HG03439 (cell line): ENCODE measurements around the gene P2RY13.

Source experiments
- ATAC-seq: cut with Tn5 transposase; IDR thresholded peaks from one replicate; pipeline ENCODE4 v1.9.1; 2021; ENCODE audit warnings: mild to moderate bottlenecking, moderate library complexity; ENCODE audit not compliant: unreplicated experiment

The P2RY13 gene

DNA sequence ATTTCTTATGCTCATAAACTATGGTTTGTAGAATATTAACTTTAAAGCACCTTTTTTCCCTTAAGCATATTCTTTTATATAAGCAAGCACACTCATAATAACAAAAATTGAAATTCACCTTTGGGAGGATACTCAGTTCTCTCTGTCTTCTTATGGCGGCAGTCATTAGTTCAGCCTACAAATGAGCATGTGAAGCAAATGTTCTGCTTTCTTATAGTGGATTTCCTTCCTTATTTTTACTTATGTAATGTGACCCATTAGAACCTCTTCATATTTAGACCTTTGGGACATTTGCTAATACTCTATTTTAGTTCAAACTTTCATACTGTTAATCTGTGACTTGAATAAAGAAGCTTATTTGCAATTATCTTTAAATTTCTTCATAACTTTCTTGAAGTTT is at the start of gene P2RY13:
Gene P2RY13 (minus strand): TSS at position 187 of the 400 bp plus-strand sequence. CDS start 21 bp downstream, at position 166.
- ATAC-seq = no peak

DNA sequence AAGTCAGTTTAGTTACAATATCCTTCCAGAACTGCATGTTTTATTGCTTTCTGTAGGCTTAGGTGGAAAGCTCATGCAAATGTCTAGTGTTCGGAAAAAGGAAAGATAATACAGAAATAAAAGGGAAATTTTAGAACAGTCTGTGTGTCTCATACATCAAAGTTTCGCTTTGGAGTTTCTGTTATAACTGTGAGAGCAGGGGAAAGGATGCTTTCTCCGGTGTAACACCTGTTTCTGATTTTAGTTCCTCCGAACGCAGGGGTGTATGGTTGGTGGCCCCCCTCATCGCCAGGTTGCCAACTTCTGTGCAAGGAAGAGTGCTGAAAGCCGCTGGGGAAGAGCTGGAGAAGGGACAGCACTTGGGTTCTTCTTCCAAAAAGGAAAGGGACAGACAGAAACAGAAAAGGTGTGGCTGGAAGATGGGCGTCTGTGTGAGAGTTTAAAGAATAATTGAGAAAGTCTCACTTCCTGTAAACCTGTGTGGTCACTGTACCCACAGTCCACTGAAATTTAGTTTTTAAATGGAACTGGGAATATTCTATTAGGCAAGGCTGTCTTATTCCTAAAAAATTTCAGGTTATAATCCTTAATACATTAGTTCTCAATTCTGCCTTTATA is 48.5 kb upstream of the P2RY13 start:
- peak; percentile 40 for ATAC-seq

DNA sequence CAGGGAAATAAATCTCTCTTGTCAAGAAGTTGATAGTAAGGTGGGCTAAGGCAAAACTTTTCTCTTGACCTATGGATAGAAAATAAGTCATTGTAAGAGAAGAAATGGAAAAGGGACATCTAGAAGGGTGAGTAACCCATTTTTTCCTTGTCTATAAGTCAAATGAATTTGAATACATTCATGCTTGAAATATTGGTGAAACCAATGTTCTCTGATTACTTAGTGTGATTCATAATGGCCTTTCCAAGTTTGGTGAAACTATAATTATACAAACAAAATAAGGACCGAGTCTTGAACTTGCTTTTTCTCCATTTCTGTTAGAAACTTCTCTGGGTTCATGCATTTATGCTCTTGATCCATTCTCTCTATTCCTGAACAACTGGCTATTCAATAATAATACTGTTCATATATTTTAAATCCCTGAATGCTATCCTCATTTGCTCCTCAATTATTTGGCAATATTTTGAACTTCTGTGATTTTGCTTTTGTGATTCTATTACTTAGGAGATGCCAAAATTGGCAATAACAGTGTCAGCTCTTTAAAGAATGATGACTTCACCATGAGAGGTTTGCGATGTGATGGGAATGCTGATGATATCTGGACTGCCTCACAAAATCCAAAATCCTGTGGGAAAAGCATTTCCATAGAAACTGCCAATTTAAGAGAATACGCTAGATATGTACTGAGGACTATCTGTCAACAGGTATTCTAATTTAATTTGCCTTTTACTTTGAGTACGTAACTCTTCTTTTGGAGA is 42.9 kb upstream of the P2RY13 start:
- ATAC-seq = no peak

DNA sequence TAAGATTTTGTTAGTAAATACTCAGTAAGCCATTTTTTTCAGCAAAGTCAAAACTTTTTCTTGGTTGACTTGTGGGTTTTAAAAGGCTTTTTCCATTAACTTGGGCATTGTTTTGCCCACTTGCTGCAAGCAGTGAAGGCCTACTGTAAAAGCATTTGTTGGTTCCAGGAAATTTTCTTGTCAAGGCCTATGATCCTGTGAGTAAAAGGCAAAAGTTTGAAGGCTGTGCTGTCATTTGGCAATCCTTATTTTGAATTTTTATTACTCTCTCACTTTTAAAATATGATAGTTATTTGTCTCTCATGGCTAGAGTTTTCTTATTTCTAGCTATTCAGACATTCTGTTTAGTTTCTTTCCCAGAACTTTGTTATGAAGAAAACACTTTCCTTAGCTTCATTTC is 42.2 kb upstream of the P2RY13 start:
- no peak for ATAC-seq

DNA sequence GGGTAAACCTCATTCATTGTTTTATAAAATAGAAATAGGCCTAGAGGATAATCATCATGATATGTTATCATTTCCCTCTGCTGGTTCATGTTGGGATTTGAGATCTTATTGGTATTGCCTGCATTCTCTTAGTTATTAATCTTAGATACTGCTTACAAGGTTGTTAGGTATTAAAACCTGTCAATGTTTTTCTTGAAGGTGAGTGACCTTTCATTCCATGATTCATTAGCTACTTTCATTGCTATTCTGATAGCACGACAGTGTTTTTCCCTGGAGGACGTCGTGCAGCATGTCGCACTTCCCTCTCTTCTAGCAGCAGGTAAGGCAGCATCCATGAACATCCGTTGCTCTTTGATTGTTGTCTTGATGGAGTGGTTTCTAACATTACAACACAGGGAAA is 38.1 kb upstream of the P2RY13 start:
- no peak for ATAC-seq

DNA sequence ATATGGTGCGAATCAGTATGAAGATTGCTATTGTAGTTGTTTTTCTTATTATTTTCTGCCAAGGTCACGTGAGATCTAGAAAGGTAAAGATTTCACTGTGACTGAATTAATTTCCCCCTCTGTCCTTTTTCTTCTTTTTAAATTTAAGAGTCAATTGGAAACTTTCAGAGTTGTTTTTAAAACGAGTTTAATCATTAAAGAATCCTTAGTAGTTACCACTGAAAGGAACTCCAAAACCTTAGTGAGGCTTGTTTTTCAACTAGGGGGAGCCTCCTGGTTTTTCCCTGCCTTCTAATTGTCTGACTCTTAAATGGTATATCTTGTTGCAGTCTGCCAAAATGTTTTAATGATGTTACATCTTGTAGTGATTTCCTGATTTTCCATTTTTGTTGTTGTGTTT is 37.6 kb upstream of the P2RY13 start:
- ATAC-seq = no peak

DNA sequence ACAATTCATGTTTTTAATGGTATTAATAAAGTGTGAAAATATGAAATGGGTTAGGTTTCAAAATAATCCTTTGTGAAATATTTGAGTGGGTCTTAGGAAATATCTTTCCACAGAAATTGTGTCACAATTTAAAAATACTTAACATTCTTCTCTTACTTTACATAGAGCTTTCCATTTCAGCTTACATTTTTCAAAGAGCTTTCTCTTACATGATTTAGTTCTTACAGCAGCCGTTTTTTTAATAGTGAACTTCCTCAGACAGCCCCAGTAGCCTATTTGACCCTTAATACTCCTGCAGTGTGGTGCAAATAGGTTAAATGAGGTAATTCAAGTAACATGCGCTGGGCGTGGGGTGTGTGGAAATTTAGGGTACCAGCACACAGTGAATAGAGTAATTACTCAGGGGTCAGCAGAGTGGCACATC is 33.4 kb upstream of the P2RY13 start:
- ATAC-seq = no peak

DNA sequence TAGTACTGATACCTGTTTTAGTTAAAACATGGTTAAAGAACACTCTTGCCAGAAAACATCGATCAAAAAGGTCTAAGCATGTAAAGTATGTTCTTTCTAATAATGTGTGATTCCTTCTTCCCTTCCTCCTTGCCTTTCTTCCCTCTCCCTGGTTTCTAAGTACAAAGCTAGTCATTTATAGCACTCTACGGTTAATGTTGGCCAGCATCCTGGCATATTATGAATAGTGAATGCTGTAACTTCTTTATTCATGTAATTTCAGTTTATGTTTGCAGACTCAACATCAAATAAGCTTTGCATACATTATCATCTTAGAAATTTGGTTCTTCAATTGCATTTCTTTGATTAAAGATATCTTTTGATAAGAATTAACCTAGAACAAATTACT is 28.1 kb upstream of the P2RY13 start:
- ATAC-seq = no peak

DNA sequence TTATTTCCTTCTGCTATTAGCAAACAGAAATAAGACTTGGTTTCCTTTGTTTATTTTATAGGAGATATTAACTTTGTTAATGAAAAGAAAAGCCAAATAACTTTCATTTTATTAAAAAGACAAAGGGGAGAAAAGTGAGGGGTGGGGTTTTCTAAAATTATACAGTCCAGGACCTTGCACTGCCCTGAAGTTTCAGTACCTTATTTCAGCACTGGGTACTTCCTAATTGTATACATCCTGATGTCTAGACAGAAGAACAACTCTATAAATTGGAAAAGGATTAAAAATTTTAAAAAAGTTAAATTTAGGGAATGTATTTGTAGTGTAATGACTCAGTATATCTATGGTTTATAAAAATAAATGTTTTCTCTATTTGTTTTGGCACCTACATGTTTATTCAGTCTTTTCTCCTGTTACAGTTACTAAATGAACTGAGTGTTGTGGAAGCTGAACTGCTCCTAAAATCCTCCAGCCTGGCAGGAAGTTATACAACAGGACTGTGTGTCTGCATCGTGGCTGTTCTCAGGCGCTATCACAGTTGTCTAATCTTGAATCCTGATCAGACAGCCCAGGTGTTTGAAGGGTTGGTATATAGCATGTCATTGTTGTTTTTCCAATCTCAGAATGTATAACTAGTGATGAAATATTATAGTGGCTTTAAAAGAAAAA is 27.6 kb upstream of the P2RY13 start:
- ATAC-seq = no peak

DNA sequence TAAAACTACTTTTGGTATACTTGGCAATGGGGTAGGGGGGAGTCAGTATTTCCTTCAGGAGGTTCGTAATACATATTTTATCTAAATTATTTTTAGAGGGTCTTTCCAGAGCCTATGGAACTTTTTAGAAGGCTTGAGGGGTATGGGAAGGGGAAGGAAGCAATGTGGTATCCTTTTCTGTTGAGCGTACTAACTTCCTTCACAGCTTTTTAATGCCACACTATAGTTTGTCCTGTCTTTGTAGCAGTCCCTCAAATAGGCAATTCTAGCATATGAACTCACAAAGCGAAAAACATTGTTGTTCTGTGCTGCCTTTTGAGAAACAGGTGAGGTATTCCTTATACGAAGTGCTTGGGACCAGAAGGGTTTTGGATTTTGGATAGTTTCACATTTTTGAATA is 22.3 kb upstream of the P2RY13 start:
- ATAC-seq = no peak

DNA sequence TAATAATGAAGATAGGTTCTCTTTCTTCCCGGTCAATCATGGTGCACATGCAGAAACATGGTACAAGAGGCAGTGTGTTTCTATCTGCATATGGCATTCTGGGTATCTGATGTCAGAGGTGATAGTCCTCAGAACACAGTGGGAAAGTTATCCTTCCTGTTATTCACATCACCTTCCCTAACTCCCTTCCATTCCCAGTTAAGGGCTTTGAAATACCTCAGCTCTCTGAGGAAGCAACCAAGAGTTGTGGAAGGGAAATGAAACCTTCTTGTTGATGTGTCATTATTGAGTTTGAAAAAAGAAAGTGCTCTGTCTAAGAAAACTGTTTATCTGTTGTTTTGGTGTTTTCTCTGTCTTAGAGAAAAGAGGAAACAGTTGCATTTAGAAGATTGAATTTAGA is 21.9 kb upstream of the P2RY13 start:
- ATAC-seq = no peak

DNA sequence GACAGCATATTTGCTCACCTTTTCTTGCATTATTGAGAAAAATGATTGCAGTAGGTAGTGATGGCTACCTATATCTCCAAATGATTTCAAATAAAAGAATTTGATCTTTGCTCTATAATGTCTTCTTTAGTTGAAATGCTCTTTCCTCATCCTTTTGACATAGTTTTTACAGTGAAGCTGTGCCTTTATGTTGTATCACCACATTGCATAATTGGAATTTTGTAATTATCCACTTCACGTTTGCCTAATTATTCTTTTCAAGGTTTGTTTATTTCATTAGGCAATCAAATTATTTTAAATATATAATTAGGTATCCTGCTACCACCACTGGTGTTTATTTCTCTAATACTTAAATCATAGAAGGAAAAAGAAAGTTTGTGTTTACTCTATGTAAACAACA is 21.3 kb upstream of the P2RY13 start:
- ATAC-seq = no peak

DNA sequence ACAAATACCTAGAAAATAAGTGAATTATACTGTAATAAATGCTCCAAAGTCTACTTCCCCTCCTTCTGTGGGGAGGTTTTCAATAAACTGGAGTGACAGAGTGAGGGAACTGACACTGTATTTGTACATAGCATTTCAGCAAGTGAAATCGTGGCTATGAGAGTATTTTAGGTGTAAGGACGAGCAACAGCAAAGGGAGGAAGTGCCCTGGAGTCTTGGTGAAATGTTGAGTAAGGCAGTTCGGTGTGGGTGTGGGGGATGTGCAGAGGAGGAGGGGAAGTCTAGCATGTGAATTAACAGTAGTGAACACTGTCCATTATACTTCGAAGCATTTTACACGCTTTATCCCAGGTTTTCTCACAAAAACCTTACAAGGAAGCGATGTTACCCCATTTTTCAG is 18.1 kb upstream of the P2RY13 start:
- no peak for ATAC-seq

DNA sequence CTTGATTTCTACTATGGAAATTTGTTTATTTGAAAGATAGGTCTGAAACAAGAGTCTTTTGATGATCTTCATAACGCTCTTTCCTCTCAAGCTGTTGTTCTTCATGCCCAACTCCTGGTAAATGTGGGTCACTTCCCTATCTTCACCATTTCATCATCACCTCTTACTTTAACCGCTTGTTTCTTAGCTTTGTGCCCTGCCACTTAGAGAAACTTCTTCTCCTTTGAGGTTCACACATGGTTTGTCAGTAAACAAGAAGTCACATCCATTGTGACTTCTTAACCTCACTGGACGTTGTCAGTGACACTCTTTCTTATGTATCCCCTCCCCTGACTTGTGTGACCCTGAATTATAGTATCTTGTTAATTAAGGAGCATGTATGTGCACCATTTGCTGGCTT is 16.9 kb upstream of the P2RY13 start:
- no peak for ATAC-seq

DNA sequence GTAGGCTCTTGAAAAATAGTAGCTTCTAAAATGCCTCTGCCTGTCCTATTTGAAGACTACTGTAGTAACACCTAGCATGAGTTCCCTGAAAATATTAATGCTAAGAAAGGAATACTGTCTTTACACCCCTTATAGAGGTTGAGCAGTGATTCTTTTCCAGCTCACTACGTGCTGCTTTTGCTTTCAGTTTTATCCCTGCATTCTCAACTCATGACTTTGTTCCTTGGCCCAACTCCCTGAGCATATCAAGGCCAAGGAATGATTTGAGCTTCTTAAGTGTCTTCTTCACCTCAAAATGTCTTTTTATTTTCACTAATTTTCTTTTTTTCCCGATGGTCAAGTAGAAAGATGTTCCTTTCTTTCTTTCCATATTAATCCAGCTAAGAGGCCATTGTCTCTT is 16.5 kb upstream of the P2RY13 start:
- ATAC-seq = no peak

DNA sequence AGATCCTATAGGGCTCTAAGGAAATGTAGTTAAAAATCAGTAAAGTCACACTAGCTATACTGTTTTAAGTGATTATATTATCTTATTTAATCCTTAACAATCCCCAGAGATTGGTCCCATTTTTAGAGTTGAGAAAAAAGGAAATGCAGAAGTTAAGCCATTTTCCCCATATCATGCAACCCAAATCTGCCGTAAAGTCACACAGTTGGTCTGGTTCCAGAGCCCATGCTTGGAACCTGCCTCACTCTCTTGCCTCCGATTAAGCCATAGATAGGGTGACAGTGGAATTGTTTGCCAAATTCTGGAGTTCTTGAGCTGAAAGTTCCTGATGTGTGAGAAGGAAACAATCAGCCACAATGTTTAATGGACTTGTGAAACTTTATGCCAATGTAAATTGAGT is 2.3 kb upstream of the P2RY13 start:
- ATAC-seq = no peak

DNA sequence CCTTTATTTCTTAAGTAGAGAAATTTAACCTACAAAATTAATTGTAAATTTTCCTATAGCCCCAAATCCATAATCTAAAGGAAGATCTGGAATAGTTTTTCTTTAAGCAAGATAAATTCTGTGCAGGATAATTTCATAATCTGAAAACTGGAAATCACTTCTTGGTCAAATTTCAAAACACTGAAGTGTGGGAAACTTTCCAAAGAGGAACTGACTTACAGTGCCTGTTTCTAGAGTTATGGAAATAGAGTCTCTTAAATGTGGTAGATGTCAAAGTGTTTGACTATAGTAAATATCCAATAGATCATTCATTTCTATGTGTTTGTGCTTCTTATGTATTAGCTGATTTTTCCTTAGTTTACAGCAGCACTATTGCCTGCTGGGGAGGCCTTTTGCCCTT is 1.6 kb upstream of the P2RY13 start:
- no peak for ATAC-seq

DNA sequence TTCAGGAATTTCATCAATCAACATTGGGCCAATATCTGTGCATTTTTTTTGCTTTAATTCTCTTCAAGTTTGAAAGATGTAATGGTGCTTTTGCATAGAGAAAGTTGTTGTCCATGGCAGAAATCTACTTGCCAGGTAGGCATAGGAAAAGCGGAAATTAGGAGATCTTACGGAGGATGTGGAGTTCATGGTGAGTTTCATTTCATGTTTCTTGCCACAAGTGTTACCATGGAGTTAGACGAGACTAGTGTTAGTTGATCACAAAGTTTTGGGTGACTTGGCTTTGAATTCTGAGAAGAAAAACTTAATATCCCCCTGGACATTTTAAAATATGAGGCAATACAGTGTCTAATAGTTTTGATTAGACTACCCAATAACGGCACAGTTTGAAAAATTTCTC is 1.0 kb upstream of the P2RY13 start:
- ATAC-seq = no peak

DNA sequence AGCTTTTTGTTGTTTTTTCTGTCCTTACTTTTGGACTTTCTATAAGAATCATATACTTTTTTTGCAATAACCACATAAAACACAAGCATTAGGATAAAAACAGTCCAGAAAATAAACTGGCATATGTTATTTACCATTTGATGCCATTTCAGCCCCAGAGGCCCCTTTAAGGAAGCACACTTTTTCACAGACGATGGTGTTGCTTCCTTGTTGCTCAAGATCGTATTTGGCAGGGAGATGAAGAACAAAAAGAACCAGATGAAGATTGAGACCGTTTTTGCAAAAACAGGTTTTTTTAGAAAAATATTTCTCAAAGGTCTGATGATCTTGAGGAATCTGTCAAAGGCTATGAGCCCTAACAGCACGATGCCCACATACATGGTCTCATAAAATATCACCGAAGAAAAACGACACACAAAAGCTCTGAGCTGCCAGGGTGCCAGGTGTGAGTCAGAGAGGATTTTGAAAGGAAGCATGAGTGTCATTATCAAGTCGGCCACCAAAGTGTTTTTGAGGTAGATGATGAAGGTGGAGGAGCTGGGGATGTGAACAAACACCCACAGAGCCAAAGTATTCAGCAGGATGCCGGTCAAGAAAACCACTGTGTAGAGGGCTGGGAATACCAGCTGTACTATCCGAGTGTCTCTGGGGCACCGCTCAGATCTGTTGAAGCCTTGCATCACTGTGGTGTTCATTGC is 902 bp downstream of the P2RY13 start:
- no peak for ATAC-seq

DNA sequence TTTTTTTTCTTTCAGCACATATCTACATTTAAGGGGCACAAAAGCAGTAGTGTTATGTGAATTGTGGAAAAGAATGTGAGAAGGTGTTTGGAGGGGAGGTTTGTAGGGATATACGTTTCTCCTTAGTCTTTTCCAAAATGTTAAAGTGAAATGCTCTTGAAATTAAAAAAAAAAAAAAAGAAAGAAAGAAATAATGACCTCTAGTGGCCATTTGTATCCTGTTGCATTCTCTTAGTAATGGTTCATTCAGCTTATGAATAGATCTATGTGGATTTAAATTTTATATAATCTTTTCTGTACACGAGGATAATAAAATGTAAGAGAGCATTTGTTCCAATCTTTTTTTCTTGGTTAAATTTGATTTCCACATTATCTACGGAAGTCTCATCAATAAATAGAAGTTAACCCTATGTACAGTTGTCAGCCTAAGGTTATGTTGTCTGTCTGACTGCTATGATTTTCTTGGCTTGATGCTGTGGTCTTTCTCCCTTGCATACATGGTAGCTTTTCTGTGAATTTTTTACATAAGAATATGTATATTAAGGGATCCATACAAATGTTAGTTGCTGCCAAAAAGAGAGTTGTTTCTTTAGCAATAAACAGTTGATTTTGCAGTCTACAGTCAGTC is 1.7 kb downstream of the P2RY13 start:
- ATAC-seq = no peak

DNA sequence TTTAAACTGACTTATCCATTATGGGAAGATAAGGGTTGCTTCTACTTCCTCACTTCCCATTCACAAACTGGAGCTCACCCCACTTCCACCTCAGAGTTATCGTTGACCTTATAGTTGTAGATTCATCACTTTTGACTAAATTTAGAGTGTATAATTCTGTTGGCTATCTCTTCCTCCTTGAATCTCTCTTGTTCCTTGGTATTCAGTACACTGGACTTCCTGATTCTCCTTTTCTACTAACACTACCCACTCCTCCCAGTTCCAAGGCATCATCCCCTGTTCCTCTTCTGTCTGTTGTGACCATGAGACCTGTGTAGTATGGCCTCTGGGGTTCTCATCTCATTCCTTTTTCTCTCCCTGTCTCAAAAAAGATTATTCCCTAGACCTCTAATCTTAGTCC is 6.8 kb downstream of the P2RY13 start:
- ATAC-seq = no peak
